IPS-15b (cell line): ENCODE results near the gene REEP1.

ENCODE experiments used
- H3K27me3 ChIP-seq: one replicate; pipeline ENCODE4 v1.6.1; 2013; ENCODE audit warnings: low read length; ENCODE audit not compliant: control insufficient read depth, insufficient read depth
- H3K36me3 ChIP-seq: one replicate; pipeline ENCODE4 v1.6.1; 2013; ENCODE audit warnings: low read length; ENCODE audit not compliant: control insufficient read depth, insufficient read depth
- H3K4me1 ChIP-seq: one replicate; pipeline ENCODE4 v1.6.1; 2013; ENCODE audit warnings: mild to moderate bottlenecking, low read length; ENCODE audit not compliant: control insufficient read depth, insufficient read depth
- H3K4me3 ChIP-seq: one replicate; pipeline ENCODE4 v1.5.1; 2013; ENCODE audit warnings: low read depth, low read length
- H3K9ac ChIP-seq: one replicate; pipeline ENCODE4 v1.6.1; 2013; ENCODE audit warnings: low read depth, mild to moderate bottlenecking, low read length
- H3K9me3 ChIP-seq: one replicate; pipeline ENCODE4 v1.6.1; 2013; ENCODE audit warnings: mild to moderate bottlenecking, low read length; ENCODE audit not compliant: control insufficient read depth, insufficient read depth

REEP1 gene

DNA sequence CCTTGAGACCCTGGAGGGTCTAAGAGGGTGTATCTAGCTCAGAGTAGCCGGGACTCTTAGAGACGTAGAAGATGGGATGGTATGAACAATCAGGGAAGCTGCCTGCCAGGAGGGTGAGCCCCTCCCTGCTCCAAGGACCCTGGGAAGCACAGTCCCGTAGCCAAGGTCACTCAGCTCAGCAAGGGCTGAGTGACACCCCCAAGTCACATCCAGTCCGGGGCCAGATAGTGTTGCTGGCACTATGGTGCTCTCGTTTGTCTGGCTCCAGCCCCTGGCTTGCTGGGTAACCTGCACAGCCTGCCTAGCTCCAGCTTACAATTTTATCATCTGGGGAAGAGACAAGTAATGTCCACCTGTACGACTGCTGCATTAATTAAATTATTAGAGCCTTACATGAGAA, 22.3 kb downstream of the REEP1 start:
- H3K9ac ChIP-seq: no peak overlapping the region
- H3K4me1 ChIP-seq: no peaks in the 10 kb centered on the region
- no peaks in the 10 kb centered on the region for H3K27me3 ChIP-seq
- no peaks in the 10 kb centered on the region for H3K9me3 ChIP-seq
- H3K4me3 ChIP-seq: no peak overlapping the region
- no peaks in the 10 kb centered on the region for H3K36me3 ChIP-seq

DNA sequence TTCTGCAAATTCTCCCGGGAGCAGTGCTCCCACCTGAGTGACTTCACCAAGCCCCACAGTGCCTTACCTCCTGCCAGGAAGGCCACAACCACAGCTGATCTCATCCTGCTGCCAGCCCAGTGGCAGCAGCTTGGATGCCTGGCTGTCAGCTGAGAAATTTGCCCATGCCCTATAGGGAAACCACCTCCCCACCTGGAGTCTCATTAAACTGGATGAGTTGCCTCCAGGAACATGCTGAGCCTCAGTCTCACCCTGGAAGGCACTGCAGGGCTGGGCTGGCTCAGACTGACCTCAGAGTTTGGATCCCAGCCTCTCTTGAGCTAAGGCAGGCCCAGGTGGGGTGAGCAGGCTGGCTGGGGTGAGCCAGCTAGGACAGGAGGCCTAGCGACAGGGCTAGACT, 23.3 kb downstream of the REEP1 start:
- Histone ChIP-seq H3K9ac (no peak overlapping the region), H3K27me3 (no peaks in the 10 kb centered on the region), H3K4me3 (no peak overlapping the region), H3K36me3 (no peaks in the 10 kb centered on the region), H3K9me3 (no peaks in the 10 kb centered on the region), H3K4me1 (no peaks in the 10 kb centered on the region)

DNA sequence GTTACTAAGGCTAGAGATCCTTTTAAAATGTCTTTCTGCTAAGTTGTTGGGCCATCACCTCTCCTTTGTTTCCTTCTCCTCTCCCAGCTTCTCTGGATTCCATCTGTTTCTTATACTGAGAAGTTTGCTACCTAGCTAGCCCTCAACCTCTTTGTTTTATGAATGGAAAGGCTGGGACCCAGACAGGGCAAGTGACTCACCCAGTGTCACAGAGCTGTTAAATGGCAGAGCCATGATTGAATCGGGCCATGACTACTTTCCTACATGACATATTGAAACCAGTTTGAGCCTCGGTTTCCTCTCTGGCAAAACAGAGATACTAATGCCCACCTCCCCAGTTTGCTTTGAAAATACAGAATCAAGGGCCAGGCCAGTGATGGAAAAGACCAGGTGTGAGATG, 24.1 kb downstream of the REEP1 start:
- H3K4me1 ChIP-seq: no peaks in the 10 kb centered on the region
- no peak overlapping the region for H3K4me3 ChIP-seq
- no peaks in the 10 kb centered on the region for H3K36me3 ChIP-seq
- H3K9me3 ChIP-seq: no peaks in the 10 kb centered on the region
- H3K27me3 ChIP-seq: no peaks in the 10 kb centered on the region
- H3K9ac ChIP-seq: no peak overlapping the region

DNA sequence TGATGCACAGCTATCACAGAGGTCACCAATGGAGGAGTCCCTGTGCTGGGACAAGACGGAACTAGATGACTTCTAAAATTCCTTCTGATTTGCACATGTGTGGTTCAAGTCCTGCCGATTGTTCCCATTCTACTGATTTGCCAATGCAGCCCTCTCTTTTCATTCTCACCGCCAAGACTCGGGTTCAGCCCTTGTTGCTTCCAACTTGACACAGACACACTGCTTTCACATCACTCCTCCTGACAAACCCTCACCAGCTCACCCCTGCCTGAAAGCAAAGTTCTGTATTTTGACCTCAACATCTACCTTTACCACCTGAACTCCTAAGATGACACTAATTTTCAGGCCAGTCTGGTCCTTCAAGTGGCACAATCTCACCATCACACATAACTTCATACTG, 25.5 kb downstream of the REEP1 start:
- Histone ChIP-seq H3K27me3 (no peaks in the 10 kb centered on the region), H3K4me3 (no peak overlapping the region), H3K4me1 (no peaks in the 10 kb centered on the region), H3K9ac (no peak overlapping the region), H3K9me3 (no peaks in the 10 kb centered on the region), H3K36me3 (no peaks in the 10 kb centered on the region)

DNA sequence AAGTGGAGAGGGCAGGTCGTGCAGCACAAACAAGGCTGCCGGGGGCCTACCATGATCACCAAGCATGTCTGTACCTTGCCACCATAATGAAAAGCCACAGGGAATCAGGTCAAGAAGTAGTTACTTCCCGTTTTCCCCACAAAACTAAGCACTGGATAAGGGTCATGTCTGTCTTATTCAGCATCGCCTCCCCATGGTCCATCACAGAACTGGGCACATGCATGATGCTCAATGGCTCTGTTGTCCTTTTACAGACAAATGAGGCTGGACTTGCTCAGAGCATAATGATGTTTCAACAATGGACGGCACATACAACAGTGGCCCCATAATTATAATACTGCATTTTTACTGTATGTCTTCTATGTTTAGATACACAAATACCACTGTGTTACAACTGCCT, 27.5 kb downstream of the REEP1 start:
- Histone ChIP-seq H3K9me3 (no peaks in the 10 kb centered on the region), H3K4me3 (no peak overlapping the region), H3K36me3 (no peaks in the 10 kb centered on the region), H3K27me3 (no peaks in the 10 kb centered on the region), H3K4me1 (no peaks in the 10 kb centered on the region), H3K9ac (no peak overlapping the region)

DNA sequence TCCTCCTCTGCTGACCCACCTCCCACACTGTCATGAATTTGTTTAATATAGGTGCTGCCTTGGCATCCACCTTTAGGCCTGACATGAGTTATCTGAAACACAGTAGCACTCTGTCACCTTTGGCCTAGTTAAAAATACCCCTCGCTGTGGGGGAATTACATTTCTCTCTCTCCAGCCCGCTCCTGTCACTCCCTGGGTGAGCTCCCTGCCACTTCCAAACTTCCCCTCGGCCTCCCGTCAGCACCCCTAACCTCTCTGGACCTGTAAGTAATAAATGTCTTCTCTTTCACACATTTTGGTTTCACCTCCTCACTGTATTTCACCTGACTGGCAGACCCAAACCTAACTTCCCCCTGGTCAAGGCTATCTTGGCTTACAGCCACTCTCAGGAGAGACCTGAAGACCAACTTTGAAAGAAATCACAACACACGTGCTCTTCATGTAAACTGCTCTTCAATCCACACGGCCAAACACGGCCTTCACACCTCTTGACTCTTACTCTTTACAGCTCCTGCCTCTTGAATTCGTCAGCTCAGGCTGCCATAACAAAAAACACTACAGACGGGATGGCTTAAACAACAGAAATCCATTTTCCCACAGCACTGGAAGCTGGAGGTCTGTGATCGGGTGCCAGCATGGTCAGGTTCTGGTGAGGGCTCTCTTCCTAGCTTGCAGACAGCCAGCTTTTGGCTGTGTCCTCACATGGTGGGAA, 28.3 kb downstream of the REEP1 start:
- no peak overlapping the region for H3K9ac ChIP-seq
- no peaks in the 10 kb centered on the region for H3K4me1 ChIP-seq
- no peaks in the 10 kb centered on the region for H3K9me3 ChIP-seq
- H3K4me3 ChIP-seq: no peak overlapping the region
- H3K27me3 ChIP-seq: no peaks in the 10 kb centered on the region
- H3K36me3 ChIP-seq: no peaks in the 10 kb centered on the region

DNA sequence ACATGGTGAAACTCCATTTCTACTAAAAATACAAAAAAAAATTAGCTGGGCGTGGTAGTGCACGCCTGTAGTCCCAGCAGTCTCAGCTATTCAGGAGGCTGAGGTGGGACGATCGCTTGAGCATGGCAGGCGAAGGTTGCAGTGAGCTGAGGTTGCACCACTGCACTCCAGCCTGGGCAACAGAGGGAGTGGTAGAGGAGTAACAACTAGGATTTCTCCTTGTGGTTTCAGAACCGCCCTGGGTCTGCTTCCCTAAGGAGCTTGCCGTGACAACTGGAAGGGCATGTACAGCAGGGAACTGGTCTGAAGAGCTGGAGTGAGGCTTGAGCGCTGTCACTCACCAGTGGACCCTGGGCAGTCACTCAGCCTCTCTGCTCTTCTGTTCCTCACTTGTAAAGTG, 29.1 kb downstream of the REEP1 start:
- no peak overlapping the region for H3K4me3 ChIP-seq
- no peaks in the 10 kb centered on the region for H3K9me3 ChIP-seq
- H3K9ac ChIP-seq: no peak overlapping the region
- H3K4me1 ChIP-seq: no peaks in the 10 kb centered on the region
- H3K36me3 ChIP-seq: no peaks in the 10 kb centered on the region
- H3K27me3 ChIP-seq: no peaks in the 10 kb centered on the region

DNA sequence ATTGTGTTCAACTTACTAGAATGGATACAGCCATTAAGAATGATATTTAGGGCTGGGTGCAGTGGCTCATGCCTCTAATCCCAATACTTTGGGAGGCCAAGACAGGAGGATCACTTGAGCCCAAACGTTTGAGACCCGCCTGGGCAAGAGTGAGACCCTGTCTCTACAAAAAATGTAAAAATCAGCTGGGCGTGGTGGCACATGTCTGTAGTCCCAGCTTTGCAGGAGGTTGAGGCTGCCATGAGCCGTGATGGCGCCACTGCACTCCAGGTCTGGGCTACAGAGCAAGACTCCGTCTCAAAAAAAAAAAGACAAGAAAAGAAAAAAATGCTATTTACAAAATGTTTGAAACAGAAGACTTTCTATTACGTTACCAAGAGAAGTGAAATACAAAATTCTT, 30.0 kb downstream of the REEP1 start:
- Histone ChIP-seq H3K27me3 (no peaks in the 10 kb centered on the region), H3K9me3 (no peaks in the 10 kb centered on the region), H3K4me3 (no peak overlapping the region), H3K4me1 (no peaks in the 10 kb centered on the region), H3K9ac (no peak overlapping the region), H3K36me3 (no peaks in the 10 kb centered on the region)

DNA sequence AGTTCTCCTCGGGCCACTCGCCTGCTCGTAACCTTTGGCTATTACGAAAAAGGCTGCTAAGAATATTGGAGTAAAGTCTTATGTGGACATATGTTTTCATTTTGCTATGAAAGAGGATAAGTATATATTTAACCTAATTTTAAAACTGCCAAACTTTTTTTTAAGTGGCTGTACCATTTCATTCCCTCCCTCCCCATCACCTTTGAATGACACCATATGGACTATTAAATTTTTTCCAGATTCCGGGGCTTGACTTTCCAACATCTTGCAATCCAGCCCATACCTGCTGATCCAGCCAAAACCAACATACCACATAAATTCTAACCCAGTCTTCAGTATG, 31.5 kb downstream of the REEP1 start:
- H3K4me3 ChIP-seq: no peak overlapping the region
- no peaks in the 10 kb centered on the region for H3K27me3 ChIP-seq
- H3K4me1 ChIP-seq: no peaks in the 10 kb centered on the region
- no peak overlapping the region for H3K9ac ChIP-seq
- no peaks in the 10 kb centered on the region for H3K9me3 ChIP-seq
- no peaks in the 10 kb centered on the region for H3K36me3 ChIP-seq

DNA sequence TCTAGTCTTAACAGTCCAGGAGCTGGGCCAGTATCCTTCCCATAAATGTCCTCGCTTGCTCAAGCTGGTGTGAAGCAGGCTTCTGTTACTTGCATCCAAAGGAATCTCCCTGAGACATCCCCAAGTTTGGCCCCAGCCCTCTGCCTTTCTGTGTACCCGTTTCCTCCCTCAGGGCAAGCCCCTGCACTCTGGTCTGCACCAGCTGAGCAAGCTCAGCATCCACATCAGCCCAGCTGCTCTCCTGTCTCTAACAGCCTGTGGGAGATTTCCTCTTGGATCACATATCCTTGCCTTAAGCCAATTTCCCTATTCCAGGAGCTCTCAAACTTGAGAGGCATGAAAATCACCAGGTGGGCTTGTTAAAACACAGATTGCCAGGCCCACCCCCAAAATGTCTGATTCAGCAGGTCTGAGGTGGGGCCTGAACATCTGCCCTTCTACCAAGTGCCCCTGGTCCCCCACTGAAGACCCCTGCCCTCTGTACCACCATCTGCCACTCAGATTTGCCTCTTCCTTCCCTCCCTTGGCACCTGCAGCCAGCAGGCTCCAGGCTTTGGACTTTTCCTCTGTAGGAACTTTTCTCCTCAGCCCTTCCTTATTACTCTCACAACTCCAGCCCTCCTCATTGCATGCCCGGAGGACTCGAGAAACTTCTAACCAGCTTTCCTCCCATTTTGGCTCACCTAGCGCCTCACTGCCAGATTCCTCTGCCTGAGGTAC, 32.1 kb downstream of the REEP1 start:
- Histone ChIP-seq H3K9ac (no peak overlapping the region), H3K36me3 (no peaks in the 10 kb centered on the region), H3K9me3 (no peaks in the 10 kb centered on the region), H3K27me3 (no peaks in the 10 kb centered on the region), H3K4me3 (no peak overlapping the region), H3K4me1 (no peaks in the 10 kb centered on the region)

DNA sequence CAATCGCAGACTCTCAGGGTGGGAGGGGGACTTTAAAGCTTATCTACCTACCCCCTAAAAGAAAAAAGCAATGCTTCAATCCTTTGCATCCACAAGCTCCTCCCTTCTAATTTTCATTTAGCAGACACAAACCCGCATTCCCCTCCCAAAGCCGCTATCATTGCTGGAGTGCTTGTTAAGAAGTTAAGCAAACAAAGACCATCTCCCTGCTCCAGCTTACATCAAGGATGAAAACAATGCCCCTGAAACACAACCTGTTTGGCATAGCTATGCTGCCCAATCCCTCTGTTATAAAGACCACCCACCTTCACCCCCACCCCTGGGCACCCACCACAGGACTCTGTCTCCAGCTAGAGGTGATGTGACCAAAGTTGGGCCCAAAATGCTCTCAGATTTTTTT, 33.0 kb downstream of the REEP1 start:
- Histone ChIP-seq H3K4me1 (no peaks in the 10 kb centered on the region), H3K4me3 (no peak overlapping the region), H3K9ac (no peak overlapping the region), H3K36me3 (no peaks in the 10 kb centered on the region), H3K27me3 (no peaks in the 10 kb centered on the region), H3K9me3 (no peaks in the 10 kb centered on the region)

DNA sequence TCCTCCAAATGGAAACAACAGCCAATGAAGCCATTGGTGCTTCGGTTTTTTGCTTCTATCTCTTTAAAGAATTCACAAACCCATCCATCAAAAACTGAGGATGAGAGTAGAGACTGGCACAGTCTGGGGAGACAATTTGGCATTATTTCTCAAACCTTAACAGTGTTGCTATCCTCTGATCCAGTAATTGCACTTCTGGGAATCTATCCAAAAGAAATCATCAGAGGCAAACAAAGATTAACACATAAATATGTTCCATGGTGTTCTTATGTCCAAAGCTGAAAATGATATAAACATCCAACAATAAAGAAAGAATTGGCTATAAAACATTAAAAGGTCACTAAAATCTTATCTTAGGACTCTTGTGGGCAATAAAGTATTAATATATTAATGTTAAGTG, 35.1 kb downstream of the REEP1 start:
- Histone ChIP-seq H3K27me3 (no peaks in the 10 kb centered on the region), H3K4me1 (no peaks in the 10 kb centered on the region), H3K36me3 (no peaks in the 10 kb centered on the region), H3K9ac (no peak overlapping the region), H3K4me3 (no peak overlapping the region), H3K9me3 (no peaks in the 10 kb centered on the region)
